ENCODE results near the gene EXOSC7. TPM values are rescaled to one million over a fixed set of nuclear protein-coding genes. Genes with fewer than 3 reads are reported as not detected.

EXOSC7 gene
- total RNA-seq, 4 donors from 2014 or later = 20.3 to 46.4 (median 38.8) TPM

DNA sequence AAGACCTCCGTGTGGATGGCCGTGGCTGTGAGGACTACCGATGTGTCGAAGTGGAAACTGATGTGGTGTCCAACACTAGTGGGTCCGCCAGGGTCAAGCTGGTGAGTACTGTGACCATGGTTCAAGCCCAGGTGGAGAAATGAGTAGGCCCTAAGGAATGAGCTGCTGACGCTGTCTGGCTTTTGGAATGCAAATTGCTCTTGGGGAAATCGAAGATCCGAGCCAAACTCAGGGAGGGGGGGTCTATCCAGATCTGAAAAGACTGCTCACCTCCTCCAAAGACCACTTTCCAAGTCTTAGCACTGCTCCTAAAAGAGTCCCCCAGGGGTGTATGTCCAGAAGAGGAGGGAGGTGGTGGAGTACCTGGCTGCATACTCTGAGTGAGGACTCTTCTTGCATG is 13.1 kb downstream of the EXOSC7 start:
- DNase-seq = no peak
- H3K36me3 ChIP-seq = no peaks in the 10 kb centered on the region
- H3K27me3 ChIP-seq = no peaks in the 10 kb centered on the region
- H3K4me3 ChIP-seq = no peak overlapping the region
- no peak overlapping the region for H3K27ac ChIP-seq
- in situ Hi-C loops (cut with MboI; ENCODE audit: low pct_ligation_motif_present in 1 of 4, low pct_unique_long_range_greater_than_20kb in 1 of 4, low sequenced_read_pairs in 3 of 4) = no loop called here
- intact Hi-C loops (cut with DNase I; ENCODE audit: low total_unique reads) = no loop called here
- TF ChIP-seq POLR2A (IDR thresholded peaks at IDR 0.05) (no peak), EP300 (IDR thresholded peaks at IDR 0.05; ENCODE audit: low read depth) (no peak)
- TF ChIP-seq, protein P1, sequence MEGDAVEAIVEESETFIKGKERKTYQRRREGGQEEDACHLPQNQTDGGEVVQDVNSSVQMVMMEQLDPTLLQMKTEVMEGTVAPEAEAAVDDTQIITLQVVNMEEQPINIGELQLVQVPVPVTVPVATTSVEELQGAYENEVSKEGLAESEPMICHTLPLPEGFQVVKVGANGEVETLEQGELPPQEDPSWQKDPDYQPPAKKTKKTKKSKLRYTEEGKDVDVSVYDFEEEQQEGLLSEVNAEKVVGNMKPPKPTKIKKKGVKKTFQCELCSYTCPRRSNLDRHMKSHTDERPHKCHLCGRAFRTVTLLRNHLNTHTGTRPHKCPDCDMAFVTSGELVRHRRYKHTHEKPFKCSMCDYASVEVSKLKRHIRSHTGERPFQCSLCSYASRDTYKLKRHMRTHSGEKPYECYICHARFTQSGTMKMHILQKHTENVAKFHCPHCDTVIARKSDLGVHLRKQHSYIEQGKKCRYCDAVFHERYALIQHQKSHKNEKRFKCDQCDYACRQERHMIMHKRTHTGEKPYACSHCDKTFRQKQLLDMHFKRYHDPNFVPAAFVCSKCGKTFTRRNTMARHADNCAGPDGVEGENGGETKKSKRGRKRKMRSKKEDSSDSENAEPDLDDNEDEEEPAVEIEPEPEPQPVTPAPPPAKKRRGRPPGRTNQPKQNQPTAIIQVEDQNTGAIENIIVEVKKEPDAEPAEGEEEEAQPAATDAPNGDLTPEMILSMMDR (IDR thresholded peaks at IDR 0.05) = no peak
- WGBS, 2 donors (ENCODE audit: low coverage in 1 of 2) = 96% methylated on average over 8 of the region's 8 CpGs; no CpG with 5 or more reads in 1 of the 2 donors
- peaks cover 0 to 17% (median 6%) of the 10 kb centered on the region in 4 donors for H3K4me1 ChIP-seq
- H3K9me3 ChIP-seq = no peaks in the 10 kb centered on the region

DNA sequence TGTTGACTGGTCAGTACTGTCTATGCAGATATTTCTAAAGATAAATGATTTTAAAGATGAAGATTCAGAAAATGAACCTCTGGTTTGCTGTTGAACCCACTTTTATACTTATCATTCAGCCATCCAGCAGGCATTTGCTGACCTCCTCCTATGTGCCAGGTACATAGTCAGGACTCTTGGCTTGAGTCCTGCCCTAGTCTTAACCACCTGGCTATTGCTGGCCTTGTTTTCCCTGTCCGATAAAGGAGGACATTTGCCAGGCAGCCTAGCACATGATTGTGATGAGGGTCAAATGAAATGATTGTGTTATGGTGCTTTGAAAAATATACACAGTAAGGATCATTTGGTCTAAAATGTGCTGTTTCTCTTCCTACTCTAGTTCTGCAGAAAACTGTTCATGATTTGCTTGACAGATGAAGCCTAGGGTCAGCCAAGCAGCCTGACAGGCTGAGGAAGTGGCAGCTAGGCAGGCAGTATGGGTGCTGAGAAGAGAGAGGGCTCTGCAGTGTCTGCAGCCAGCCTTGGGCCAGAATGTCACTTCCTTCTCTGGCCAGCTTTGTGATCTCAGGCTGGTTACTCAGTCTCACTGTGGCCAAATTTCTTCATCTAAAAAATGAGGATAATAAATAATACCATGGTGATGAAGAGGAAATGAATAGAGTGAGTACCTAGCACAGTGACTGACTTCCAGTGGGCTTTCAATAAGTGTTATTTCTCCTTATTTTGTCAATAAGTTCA is 13.8 kb downstream of the EXOSC7 start:
- Histone ChIP-seq H3K27ac (no peak overlapping the region), H3K27me3 (no peaks in the 10 kb centered on the region), H3K4me1 (peaks cover 0 to 22% (median 6%) of the 10 kb centered on the region in 4 donors), H3K4me3 (no peak overlapping the region), H3K9me3 (no peaks in the 10 kb centered on the region), H3K36me3 (no peaks in the 10 kb centered on the region)
- TF ChIP-seq POLR2A (IDR thresholded peaks at IDR 0.05) = no peak
- TF ChIP-seq, protein P1 (IDR thresholded peaks at IDR 0.05) = no peak
- TF ChIP-seq POLR2AphosphoS5 (IDR thresholded peaks at IDR 0.05) = no peak
- TF ChIP-seq EP300 (IDR thresholded peaks at IDR 0.05; ENCODE audit: low read depth) = no peak
- WGBS, 2 donors (ENCODE audit: low coverage in 1 of 2) = 83% methylated on average over 1 of the region's 1 CpG; no CpG with 5 or more reads in 1 of the 2 donors
- in situ Hi-C loops (cut with MboI; ENCODE audit: low pct_ligation_motif_present in 1 of 4, low pct_unique_long_range_greater_than_20kb in 1 of 4, low sequenced_read_pairs in 3 of 4) (no loop called here), intact Hi-C loops (cut with DNase I; ENCODE audit: low total_unique reads) (no loop called here)
- DNase-seq = no peak

DNA sequence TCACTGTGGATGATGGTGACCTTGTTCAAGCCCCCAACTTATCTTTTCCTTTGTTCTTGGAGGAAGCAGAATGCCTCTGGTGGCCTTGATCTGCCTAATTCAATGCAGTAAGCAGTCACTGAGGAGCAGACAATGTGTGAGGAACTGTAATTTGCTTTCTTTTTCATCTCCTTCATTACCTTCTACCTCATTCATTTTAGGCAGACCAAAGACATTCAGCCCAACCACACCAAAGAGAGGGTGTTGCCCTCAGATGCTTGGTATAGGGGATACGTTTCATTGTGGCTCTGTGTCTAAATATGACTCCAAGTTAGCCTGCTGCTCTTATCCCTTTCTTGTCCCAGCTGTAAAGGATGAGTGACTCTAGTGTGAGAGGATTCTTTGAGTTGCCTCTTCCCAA is 15.3 kb downstream of the EXOSC7 start:
- DNase-seq = no peak
- 80 to 88% methylated on average over 1 of the region's 1 CpG for WGBS, 2 donors (ENCODE audit: low coverage in 1 of 2)
- no peaks in the 10 kb centered on the region for H3K9me3 ChIP-seq
- TF ChIP-seq, protein P1 (IDR thresholded peaks at IDR 0.05) = no peak
- TF ChIP-seq POLR2A (IDR thresholded peaks at IDR 0.05) (no peak), EP300 (IDR thresholded peaks at IDR 0.05; ENCODE audit: low read depth) (no peak), POLR2AphosphoS5 (IDR thresholded peaks at IDR 0.05) (no peak)
- in situ Hi-C loops (cut with MboI; ENCODE audit: low pct_ligation_motif_present in 1 of 4, low pct_unique_long_range_greater_than_20kb in 1 of 4, low sequenced_read_pairs in 3 of 4) = no loop called here
- no peaks in the 10 kb centered on the region for H3K27me3 ChIP-seq
- intact Hi-C loops (cut with DNase I; ENCODE audit: low total_unique reads) = no loop called here
- no peak overlapping the region for H3K27ac ChIP-seq
- no peaks in the 10 kb centered on the region for H3K36me3 ChIP-seq
- H3K4me3 ChIP-seq = no peak overlapping the region
- H3K4me1 ChIP-seq = peaks cover 3 to 34% (median 18%) of the 10 kb centered on the region in 4 donors

DNA sequence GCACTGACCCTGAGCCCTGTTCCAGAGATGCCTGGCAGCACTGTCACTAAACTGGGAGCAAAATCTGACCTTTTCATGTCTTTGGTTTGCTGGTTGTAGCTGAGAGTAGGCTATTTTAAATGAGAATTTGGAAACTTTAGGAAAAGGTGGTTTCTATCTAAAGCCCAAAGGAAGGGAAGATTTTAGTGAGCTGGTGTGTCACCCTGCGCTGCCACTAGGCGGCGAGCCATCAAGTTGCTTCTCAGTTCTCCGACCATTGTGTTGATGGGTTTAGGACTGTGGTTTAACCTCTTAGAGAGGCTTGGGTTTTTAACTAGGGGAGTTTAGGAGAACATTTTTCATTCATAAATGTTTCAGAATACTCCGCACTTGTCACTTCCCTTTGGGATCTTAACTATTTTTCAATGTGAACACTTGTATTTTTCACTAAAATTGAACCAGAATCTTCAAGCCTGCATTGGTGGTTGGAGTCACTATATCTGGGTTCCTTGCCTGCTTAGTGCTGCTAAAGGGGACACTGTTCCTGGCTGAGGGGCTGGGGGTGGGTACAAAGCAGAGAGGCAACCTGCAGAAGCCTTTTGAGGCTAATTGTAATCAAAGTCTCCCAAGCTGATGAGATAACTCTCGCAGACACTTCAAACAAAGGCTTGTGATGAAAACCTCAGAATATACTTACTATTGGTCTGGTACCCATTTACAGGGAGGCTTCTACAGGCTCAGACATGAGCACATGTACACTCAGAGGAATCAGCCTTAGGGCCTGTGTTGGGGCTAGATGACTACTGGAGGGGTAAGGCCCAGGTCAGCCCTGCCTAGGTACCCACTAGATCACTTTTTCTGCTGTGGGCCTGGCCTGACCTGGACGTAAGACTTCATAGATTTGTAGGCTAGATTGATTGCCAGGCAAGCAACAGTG is 16.8 kb downstream of the EXOSC7 start:
- no peak for DNase-seq
- TF ChIP-seq, protein P1 (IDR thresholded peaks at IDR 0.05) = peak; percentile 47 to 55 (median 49)
- TF ChIP-seq EP300 (IDR thresholded peaks at IDR 0.05; ENCODE audit: low read depth) (no peak), POLR2A (IDR thresholded peaks at IDR 0.05) (no peak)
- no peaks in the 10 kb centered on the region for H3K9me3 ChIP-seq
- no peaks in the 10 kb centered on the region for H3K27me3 ChIP-seq
- peaks cover 0 to 9% (median 0%) of the 10 kb centered on the region in 4 donors for H3K36me3 ChIP-seq
- H3K4me1 ChIP-seq = peaks cover 3 to 34% (median 18%) of the 10 kb centered on the region in 4 donors
- in situ Hi-C loops (cut with MboI; ENCODE audit: low pct_ligation_motif_present in 1 of 4, low pct_unique_long_range_greater_than_20kb in 1 of 4, low sequenced_read_pairs in 3 of 4) = no loop called here
- WGBS, 2 donors (ENCODE audit: low coverage in 1 of 2) = 59 to 68% methylated on average over 5 to 7 of the region's 7 CpGs
- H3K4me3 ChIP-seq = no peak overlapping the region
- intact Hi-C loops (cut with DNase I; ENCODE audit: low total_unique reads) = no loop called here
- H3K27ac ChIP-seq = peak overlapping the region; percentile 3 to 33 (median 12)

All from transverse colon (tissue), 4 donors.